Mononuclear cell (primary cell): Measurements from ENCODE around the gene RNU5D-1. TPM values are rescaled to one million over a fixed set of nuclear protein-coding genes. Genes with fewer than 3 reads are reported as not detected.
"Not testable (repeated sequence)": the region's sequence is repeated elsewhere in the genome, so short reads cannot be mapped to it uniquely, and the experiment has no call there.

Experiments
- H3K27me3 ChIP-seq: 2 replicates; pipeline ENCODE4 v1.6.0; 2011; ENCODE audit warnings: low read length, control low read depth; ENCODE audit not compliant: insufficient read depth
- H3K4me1 ChIP-seq: 2 replicates; pipeline ENCODE4 v1.5.1; 2011; ENCODE audit warnings: mild to moderate bottlenecking, low read length, control low read depth; ENCODE audit not compliant: insufficient read depth
- H3K4me3 ChIP-seq: 2 replicates; pipeline ENCODE4 v1.5.1; 2011; ENCODE audit warnings: mild to moderate bottlenecking, low read length, moderate library complexity
- H3K9me3 ChIP-seq: 2 replicates; pipeline ENCODE4 v1.5.1; 2011; ENCODE audit warnings: low read depth, mild to moderate bottlenecking, control low read depth, low read length
- total RNA-seq: library from RNA; depleted of rRNA; stranded (reverse); fragments of >200 nt; gene quantifications from one replicate; pipeline ENCODE4 v1.2.3, GENCODE V29; 2012

Gene RNU5D-1
- total RNA-seq, 1 donor = not detected

- Histone ChIP-seq H3K27me3 (no peaks in the 10 kb centered on the region), H3K4me3 (no peak overlapping the region), H3K4me1 (peaks cover 57% of the 10 kb centered on the region), H3K9me3 (no peaks in the 10 kb centered on the region)
Observed at GRCh38 chr1:44718091-44718490, 12.9 kb downstream of the RNU5D-1 start.

DNA sequence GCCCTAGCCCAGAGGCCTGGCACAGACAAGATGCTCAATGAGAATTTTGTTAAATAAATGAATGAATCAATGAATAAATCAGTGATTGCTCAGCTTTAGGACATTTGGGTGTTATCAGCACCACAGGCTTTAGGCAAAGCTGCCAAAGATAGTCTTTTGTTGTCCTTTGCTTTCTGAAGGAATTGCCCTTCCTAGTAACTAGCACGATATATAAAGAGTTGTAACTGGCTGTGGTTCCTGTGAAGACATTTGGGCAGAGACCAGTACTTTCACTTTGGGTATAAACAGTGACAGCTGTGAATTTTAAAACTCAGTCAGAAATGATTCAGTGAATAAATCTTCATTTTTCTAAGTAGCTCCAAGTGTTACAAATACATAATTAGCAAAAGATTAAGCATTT, 13.3 kb downstream of the RNU5D-1 start:
- no peaks in the 10 kb centered on the region for H3K9me3 ChIP-seq
- no peak overlapping the region for H3K4me3 ChIP-seq
- no peaks in the 10 kb centered on the region for H3K27me3 ChIP-seq
- H3K4me1 ChIP-seq = peaks cover 53% of the 10 kb centered on the region

- H3K9me3 ChIP-seq = no peaks in the 10 kb centered on the region
- peaks cover 48% of the 10 kb centered on the region for H3K4me1 ChIP-seq
- no peaks in the 10 kb centered on the region for H3K27me3 ChIP-seq
- H3K4me3 ChIP-seq = no peak overlapping the region
Observed at GRCh38 chr1:44717156-44717555, 13.8 kb downstream of the RNU5D-1 start.

DNA sequence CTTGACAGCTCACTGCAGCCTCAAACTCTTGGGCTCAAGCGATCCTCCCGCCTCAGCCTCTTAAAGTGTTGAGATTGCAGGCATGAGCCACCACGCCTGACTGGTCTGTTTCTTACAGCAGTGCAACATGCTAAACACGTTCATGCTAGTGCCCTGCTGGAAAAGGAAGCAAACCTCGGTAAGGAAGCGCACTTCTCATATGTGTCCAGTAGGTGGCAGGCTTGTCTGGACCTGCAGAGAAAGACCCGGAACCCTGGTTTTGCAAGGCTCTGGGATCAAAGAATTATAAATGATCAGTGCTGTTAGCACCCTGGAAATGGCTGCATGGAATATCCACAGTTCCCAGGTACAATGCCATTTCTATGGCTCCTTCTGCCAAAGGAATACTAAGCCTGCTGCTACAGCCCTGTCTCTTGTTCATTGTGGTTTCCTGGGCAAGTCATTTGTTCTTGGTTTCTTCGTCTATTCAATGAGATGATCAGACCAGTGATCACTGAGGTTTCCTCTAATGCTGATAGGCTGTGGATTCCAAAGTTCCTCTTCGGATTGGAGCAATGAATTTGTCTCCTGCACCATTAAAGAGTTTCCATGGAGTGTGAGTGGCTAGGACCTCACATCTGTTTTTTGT, 15.9 kb downstream of the RNU5D-1 start:
- Histone ChIP-seq H3K4me3 (no peak overlapping the region), H3K4me1 (peaks cover 29% of the 10 kb centered on the region), H3K9me3 (no peaks in the 10 kb centered on the region), H3K27me3 (no peaks in the 10 kb centered on the region)

- no peaks in the 10 kb centered on the region for H3K27me3 ChIP-seq
- H3K9me3 ChIP-seq = no peaks in the 10 kb centered on the region
- no peak overlapping the region for H3K4me3 ChIP-seq
- H3K4me1 ChIP-seq = peaks cover 24% of the 10 kb centered on the region
Observed at GRCh38 chr1:44714532-44714931, 16.4 kb downstream of the RNU5D-1 start.

GRCh38 chr1:44713321-44713781, 17.6 kb downstream of the RNU5D-1 start:
- peaks cover 18% of the 10 kb centered on the region for H3K4me1 ChIP-seq

GRCh38 chr1:44707959-44708831, 22.8 kb downstream of the RNU5D-1 start:
- Histone ChIP-seq H3K27me3 (no peaks in the 10 kb centered on the region), H3K4me3 (no peak overlapping the region), H3K4me1 (peaks cover 6% of the 10 kb centered on the region), H3K9me3 (no peaks in the 10 kb centered on the region)

More at GRCh38 chr1:44713321-44713781, 17.6 kb downstream of the RNU5D-1 start:
- no peak overlapping the region for H3K4me3 ChIP-seq
- H3K27me3 ChIP-seq = no peaks in the 10 kb centered on the region
- H3K9me3 ChIP-seq = no peaks in the 10 kb centered on the region

GRCh38 chr1:44707112-44707881, 23.7 kb downstream of the RNU5D-1 start:
- Histone ChIP-seq H3K27me3 (no peaks in the 10 kb centered on the region), H3K9me3 (no peaks in the 10 kb centered on the region), H3K4me3 (no peak overlapping the region), H3K4me1 (peaks cover 6% of the 10 kb centered on the region)

GRCh38 chr1:44705938-44706337, 25.0 kb downstream of the RNU5D-1 start:
- Histone ChIP-seq H3K9me3 (no peaks in the 10 kb centered on the region), H3K4me1 (peaks cover 6% of the 10 kb centered on the region)

DNA sequence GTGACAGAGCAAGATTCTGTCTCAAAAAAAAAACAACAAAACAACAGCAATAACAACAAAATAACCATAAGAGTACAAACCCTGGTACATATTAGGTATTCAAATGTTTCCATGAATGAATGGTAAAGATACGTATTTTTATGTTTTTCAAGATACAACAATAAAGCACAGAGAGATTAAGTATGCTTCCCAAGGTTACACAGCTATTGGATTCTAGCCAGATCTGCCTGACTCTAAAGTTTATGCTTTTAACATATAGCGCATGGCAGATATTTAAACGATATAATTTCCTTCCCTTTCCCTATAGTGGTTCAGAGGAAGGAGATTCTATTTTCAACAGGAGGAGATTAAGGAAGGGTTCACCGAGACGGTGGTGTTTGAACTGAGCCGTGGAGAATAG, 25.5 kb downstream of the RNU5D-1 start:
- H3K9me3 ChIP-seq = no peaks in the 10 kb centered on the region
- peaks cover 6% of the 10 kb centered on the region for H3K4me1 ChIP-seq
- no peak overlapping the region for H3K4me3 ChIP-seq
- H3K27me3 ChIP-seq = no peaks in the 10 kb centered on the region

More at GRCh38 chr1:44705938-44706337, 25.0 kb downstream of the RNU5D-1 start:
- Histone ChIP-seq H3K4me3 (no peak overlapping the region), H3K27me3 (no peaks in the 10 kb centered on the region)

GRCh38 chr1:44701141-44701573, 29.8 kb downstream of the RNU5D-1 start:
- peaks cover 27% of the 10 kb centered on the region for H3K4me1 ChIP-seq
- H3K27me3 ChIP-seq = no peaks in the 10 kb centered on the region

DNA sequence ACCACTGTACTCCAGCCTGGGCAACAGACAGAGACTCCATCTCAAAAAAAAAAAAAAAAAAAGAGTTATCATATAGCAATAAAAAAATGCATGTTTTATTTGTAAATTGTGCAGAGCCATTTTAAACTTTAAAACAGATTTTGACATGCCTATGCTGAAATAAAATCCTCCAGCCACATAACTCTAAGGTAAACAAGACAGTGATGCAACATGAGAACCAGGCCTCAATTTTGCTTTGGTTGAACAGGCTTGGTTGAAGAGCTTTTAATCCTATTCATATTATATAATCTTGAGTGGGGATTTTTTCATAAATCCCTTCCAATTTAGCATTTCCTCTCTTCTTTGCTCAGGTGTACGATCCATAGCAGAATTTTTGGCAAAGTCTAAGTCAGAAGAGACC, 30.4 kb downstream of the RNU5D-1 start:
- no peaks in the 10 kb centered on the region for H3K9me3 ChIP-seq
- no peak overlapping the region for H3K4me3 ChIP-seq
- H3K4me1 ChIP-seq = peaks cover 30% of the 10 kb centered on the region
- H3K27me3 ChIP-seq = no peaks in the 10 kb centered on the region

More at GRCh38 chr1:44701141-44701573, 29.8 kb downstream of the RNU5D-1 start:
- no peaks in the 10 kb centered on the region for H3K9me3 ChIP-seq
- H3K4me3 ChIP-seq = no peak overlapping the region

- H3K4me3 ChIP-seq, H3K27me3 ChIP-seq, H3K9me3 ChIP-seq: not testable (repeated sequence)
- peaks cover 30% of the 10 kb centered on the region for H3K4me1 ChIP-seq
Observed at GRCh38 chr1:44699375-44699774, 31.6 kb downstream of the RNU5D-1 start.

GRCh38 chr1:44698138-44698537, 32.8 kb downstream of the RNU5D-1 start:
- Histone ChIP-seq H3K9me3 (no peaks in the 10 kb centered on the region), H3K27me3 (no peaks in the 10 kb centered on the region), H3K4me1 (peaks cover 30% of the 10 kb centered on the region), H3K4me3 (no peak overlapping the region)
